ENCODE measurements around the gene EIPR1.

DNA sequence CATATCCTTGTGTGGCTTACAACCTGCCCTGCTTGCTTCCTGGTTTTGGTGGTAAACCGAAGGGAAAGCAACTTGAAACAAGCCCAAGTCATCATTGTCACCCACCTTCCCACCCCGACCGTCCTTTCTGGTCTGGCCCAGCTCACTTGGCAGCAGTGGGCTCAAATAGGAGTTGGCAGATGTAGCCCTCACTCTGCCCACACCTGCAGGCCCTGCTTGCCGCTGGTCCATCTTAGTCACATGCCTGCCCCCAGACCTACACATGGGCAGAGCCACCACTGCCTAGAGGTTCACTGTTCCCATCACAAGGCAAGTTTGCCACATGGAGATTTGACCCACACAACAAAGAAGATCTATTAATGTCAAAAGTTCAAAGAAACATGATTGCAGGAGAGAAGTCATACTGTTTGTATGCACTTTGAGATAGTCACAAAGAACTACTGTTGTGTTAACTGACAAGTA is 9.3 kb downstream of the EIPR1 start:
- TF ChIP-seq, protein P1, sequence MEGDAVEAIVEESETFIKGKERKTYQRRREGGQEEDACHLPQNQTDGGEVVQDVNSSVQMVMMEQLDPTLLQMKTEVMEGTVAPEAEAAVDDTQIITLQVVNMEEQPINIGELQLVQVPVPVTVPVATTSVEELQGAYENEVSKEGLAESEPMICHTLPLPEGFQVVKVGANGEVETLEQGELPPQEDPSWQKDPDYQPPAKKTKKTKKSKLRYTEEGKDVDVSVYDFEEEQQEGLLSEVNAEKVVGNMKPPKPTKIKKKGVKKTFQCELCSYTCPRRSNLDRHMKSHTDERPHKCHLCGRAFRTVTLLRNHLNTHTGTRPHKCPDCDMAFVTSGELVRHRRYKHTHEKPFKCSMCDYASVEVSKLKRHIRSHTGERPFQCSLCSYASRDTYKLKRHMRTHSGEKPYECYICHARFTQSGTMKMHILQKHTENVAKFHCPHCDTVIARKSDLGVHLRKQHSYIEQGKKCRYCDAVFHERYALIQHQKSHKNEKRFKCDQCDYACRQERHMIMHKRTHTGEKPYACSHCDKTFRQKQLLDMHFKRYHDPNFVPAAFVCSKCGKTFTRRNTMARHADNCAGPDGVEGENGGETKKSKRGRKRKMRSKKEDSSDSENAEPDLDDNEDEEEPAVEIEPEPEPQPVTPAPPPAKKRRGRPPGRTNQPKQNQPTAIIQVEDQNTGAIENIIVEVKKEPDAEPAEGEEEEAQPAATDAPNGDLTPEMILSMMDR (IDR thresholded peaks at IDR 0.05): no peak
- no peak for TF ChIP-seq POLR2A (IDR thresholded peaks at IDR 0.05)
